T1000 (cell line): ENCODE data around the gene PTGER1.
"Not testable (repeated sequence)": the region's sequence is repeated elsewhere in the genome, so short reads cannot be mapped to it uniquely, and the experiment has no call there.

Experiments used
- DNase-seq: peaks from one replicate; lab custom pipeline; 2025; ENCODE audit warnings: mixed read lengths; lab: John Stamatoyannopoulos, UW

PTGER1 gene

DNA sequence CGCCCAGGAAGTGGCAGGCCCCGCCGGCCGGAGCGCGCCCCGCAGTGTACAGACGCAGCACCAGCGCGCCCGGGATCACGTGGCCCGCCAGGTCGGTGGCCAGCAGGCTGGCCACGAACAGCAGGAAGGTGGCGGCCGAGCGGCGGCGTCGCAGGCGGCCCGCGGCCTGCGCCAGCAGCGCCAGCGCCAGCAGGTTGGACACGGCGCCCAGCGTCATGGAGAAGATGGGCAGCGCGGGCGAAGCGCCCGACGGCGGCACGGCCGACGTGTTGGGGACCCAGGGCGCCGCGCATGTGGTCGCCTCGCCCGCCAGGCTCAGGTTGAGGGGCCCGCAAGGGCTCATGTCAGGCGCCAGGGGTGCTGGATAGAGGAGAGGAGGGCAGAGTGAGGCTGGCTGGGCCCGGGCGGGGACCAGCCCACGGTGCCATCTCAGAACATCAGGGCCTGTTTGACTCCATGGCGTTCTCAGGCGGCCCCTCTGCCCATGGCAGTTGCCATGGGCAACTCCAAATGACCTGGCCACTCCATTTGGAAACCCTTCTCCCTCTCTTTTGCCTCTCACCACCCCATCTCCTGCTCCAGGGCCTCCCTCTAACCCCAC lies 1.1 kb downstream of the PTGER1 start:
- no peak for DNase-seq

DNA sequence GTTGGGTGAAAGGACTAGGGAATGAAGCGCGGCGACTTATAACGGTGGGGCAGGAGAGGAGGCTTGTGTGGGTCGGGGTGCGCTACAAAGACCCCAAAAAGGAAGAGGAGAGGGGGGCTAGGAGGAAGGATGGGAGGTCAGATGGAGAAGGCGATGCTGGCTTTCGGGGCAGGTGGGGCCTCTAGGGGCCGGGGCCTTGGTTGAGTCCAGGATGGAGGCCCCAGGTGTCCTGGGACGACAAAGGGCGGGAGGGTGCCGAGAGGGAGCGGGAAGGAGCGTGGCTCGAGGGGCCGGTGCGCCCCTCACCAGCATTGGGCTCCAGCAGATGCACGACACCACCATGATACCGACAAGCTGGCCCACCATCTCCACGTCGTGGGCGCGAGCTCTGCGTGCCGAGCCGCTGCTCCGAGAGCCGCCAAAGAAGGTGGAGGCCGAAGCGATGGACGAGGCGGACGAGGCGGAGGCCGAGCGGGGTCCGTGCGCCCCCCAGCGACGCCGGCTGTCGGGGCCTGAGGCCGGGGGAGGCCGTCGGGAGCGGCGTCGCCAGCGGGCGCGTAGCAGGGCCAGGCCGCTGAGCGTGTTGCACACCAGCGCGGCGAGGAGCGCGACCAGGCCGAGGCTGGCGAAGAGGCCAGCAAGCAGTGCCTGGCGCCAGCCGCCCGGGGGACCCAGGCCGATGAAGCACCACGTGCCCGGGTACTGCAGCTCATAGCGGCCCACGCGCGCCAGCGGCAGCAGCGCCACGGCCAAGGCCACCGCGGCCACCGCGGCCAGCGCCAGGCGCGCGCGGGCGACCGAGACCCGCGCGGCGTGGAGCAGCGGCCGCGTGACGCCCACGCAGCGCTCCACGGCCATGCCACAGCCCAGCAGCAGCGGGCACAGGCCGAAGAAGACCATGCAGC lies 1.8 kb downstream of the PTGER1 start:
- DNase-seq, result no peak

- DNase-seq, result no peak
Observed at GRCh38 chr19:14472202-14472938, 2.8 kb downstream of the PTGER1 start.

DNA sequence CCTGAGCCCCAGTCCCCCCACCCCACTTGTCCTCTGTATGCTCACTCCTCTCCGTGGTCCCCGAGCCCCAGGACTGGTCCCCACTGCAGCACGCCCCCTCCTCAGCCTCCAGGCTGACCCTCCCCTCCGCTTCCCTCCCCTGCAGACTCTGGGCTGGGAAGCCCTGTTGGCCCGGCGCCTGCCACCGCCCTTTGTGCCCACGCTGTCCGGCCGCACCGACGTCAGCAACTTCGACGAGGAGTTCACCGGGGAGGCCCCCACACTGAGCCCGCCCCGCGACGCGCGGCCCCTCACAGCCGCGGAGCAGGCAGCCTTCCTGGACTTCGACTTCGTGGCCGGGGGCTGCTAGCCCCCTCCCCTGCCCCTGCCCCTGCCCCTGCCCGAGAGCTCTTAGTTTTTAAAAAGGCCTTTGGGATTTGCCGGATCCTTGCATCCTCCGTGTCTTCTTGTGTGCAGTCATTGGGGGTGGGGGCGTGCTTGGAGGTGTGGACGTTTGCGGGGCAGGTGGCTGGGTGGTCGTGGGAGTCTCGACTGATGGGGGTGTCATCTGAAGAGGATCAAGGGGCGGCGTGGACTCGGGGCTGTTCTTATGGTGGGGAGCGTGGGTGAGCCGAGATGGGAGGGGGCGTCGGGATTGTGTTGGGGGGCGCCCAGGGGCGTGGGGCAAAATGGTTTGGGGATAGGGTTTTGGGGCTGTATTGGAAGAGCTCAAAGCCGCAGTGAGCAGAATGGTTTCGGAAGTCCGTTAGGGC lies 3.5 kb downstream of the PTGER1 start:
- DNase-seq, result no peak

DNA sequence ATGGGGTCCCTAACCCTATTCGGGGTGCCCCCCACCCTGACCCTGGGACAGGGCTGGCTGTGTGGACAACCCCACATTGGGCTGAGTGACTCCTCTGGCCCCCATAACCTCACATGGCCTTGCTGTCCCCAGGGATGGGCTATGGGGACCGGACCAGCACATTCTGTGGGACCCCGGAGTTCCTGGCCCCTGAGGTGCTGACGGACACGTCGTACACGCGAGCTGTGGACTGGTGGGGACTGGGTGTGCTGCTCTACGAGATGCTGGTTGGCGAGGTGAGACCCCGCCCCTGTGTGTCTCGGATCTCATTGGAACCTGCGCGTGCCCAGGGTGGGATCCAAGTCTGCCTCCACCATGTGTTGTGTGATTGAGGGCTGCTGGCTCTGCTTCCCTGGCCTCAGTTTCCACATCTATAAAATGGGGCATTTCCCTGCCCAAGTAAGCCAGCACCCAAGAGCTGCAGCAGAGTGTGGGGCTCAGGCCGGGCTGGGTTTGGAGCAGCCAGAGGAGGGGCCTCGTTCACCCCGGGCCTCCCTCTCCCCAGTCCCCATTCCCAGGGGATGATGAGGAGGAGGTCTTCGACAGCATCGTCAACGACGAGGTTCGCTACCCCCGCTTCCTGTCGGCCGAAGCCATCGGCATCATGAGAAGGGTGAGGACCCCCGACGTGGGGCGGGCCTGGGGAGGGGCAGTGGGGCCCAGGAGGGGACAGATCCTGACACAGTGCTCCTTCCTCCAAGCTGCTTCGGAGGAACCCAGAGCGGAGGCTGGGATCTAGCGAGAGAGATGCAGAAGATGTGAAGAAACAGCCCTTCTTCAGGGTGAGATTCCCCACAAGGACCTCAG lies 4.9 kb downstream of the PTGER1 start:
- DNase-seq, result no peak

DNA sequence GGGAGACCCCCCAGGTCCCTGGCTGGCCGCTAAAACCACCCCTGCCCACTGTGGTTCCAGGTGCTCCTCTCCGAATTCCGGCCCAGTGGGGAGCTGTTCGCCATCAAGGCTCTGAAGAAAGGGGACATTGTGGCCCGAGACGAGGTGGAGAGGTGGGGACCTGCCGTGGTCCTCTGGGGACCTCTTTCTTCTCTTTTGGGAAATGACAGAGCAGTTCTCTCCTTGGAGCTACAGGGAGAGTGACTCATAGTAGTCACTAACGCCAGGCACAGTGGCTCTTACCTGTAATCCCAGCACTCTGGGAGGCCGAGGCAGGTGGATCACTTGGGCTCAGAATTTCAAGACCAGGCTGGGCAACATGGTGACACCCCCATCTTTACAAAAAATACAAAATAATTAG lies 7.3 kb downstream of the PTGER1 start:
- no peak for DNase-seq

DNA sequence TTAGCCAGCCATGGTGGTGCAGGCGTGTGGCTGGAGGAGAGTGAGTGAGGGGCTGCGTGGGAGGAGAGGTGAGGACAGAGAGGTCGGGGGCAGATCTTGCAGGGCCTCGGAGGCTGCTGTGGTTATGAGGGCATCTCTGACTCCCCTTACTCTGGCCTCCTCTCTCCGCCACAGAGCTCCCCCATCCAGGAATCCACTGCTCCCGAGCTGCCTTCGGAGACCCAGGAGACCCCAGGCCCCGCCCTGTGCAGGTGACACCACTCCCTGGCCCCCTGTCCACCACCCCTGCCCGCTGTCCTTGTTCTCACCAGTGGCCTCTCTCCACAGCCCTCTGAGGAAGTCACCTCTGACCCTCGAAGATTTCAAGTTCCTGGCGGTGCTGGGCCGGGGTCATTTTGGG lies 7.8 kb downstream of the PTGER1 start:
- DNase-seq, result no peak

- no peak for DNase-seq
Observed at GRCh38 chr19:14463747-14464146, 11.4 kb downstream of the PTGER1 start.

DNA sequence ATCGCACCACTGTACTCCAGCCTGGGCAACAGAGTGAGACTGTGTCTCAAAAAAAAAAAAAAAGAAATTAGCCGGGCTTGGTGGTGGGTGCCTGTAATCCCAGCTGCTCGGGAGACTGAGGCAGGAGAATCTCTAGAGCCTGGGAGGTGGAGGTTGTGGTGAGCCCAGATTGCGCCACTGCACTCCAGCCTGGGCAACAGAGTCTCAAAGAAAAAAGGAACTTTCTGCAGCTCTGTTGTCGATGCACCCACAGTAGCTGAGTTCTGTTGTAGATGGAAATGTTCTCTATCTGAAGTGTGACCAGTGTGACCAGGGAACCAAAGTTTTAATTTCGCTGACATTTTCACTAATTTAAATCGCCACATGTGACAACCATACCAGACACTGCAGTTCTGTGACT lies 12.8 kb downstream of the PTGER1 start:
- DNase-seq, result not testable (repeated sequence)

- DNase-seq, result no peak
Observed at GRCh38 chr19:14460935-14461334, 14.2 kb downstream of the PTGER1 start.

- no peak for DNase-seq
Observed at GRCh38 chr19:14459703-14460102, 15.5 kb downstream of the PTGER1 start.

DNA sequence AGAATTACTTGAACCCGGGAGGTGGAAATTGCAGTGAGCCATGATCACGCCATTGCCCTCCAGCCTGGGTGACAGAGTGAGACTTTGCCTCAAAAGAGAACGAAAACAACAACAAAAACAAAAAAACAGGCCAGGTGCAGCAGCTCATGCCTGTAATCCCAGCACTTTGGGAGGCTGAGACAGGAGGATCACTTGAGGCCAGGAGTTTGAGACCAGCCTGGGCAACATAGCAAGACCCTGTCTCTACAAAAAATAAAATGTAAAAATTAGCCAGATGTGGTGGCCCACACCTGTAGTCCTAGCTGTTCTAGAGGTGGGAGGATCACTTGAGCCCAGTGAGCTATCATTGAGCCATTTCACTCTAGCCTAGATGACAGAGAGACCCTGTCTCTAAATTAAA lies 22.9 kb downstream of the PTGER1 start:
- DNase-seq, result not testable (repeated sequence)

- DNase-seq, result no peak
Observed at GRCh38 chr19:14450876-14451275, 24.3 kb downstream of the PTGER1 start.

GRCh38 chr19:14450168-14450874 lies 24.8 kb downstream of the PTGER1 start:
- DNase-seq, result peak; percentile 39

GRCh38 chr19:14449321-14449720 lies 25.8 kb downstream of the PTGER1 start:
- no peak for DNase-seq

GRCh38 chr19:14446336-14447036 lies 28.7 kb downstream of the PTGER1 start:
- no peak for DNase-seq

GRCh38 chr19:14443632-14444216 lies 31.4 kb downstream of the PTGER1 start:
- no peak for DNase-seq

DNA sequence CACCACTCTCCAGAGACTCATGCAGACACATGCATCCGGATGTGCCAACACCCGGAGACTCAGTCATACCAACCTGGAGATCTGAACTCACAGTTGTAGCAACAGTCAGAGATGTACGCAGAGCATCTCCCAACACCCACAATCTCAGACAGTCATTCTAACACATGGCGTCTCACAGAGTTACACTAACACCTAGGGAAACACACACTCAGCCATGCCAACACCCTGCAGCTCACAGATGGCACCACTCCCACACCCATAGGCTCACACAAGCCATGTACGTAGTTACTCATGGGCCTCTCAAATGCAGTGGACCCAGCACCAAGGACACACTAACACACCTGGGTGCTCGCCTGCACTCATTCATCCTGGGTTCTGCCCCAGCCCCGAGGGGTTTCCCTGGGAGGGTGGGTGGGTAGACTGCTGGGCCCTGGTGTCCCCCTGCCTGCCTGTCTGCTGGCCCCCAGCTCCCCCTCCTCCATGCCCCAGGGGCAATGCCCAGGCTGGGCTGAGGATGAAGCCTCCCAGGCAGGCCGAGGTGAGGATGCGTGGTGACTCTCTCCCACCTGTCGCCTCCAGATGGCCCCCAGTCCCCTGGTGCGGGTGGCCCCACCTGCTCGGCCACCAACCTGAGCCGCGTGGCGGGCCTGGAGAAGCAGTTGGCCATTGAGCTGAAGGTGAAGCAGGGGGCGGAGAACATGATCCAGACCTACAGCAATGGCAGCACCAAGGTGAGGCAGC lies 32.1 kb downstream of the PTGER1 start:
- no peak for DNase-seq
